RPMI7951 (cell line): ENCODE measurements around the gene RAB3IL1. TPM values are rescaled to one million over a fixed set of nuclear protein-coding genes. Genes with fewer than 3 reads are reported as not detected.

Experiments used
- DNase-seq: peaks from one replicate; pipeline ENCODE4 v3.0.0-alpha.2; 2012; ENCODE audit warnings: low read depth
- total RNA-seq: library from RNA; depleted of rRNA; stranded (reverse); fragments of >200 nt; shearing (Covaris generic); gene quantifications from 2 replicates; pipeline ENCODE4 v1.2.3, GENCODE V29; 2014; rRNA removed

Gene RAB3IL1
- total RNA-seq, 1 experiment from 2014 or later, result 0.84 TPM

DNA sequence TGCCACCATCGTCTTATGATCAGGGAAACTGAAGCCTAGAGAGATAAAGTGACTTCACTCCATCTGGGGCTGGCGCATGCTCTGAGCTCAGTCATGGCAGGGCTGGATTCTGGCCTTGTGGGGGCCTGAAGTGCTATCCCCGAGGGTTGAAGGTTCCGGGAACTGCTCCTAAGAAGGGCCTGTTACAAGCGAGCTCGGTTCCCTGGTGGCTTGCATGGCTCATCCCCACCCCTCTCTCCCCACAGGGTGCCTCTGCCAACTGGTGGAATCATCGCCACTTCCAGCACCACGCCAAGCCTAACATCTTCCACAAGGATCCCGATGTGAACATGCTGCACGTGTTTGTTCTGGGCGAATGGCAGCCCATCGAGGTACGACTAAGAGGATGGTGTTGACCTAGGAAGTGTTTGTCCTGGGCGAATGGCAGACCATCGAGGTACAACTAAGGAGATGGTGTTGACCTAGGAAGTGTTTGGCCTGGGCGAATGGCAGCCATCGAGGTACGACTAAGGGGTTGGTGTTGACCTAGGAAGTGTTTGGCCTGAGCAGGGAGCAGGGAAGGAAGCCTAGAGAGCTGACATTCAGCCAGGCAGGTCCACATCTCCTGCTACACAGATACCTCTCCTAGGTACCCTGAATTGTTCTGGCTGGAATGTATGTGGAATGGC is 69.3 kb downstream of the RAB3IL1 start:
- no peak for DNase-seq

Other genes with a start within 250 kb of the RAB3IL1 start
- gene DAGLA, start 237.2 kb downstream of the RAB3IL1 start, total RNA-seq, result 0.78 and 0.96 TPM in 2 replicates
- 0.10 and 0.12 TPM in 2 replicates for gene MYRF, start 164.9 kb downstream of the RAB3IL1 start, total RNA-seq
- 158 and 203 TPM in 2 replicates for gene TMEM258, start 125.0 kb downstream of the RAB3IL1 start, total RNA-seq
- 75.8 and 97.4 TPM in 2 replicates for gene FEN1, start 124.7 kb downstream of the RAB3IL1 start, total RNA-seq
- 40.8 and 50.6 TPM in 2 replicates for gene FADS1, start 100.6 kb downstream of the RAB3IL1 start, total RNA-seq
- 42.3 and 48.8 TPM in 2 replicates for gene FADS2, start 89.3 kb downstream of the RAB3IL1 start, total RNA-seq
- 60.9 and 65.1 TPM in 2 replicates for gene FADS3, start 26.0 kb downstream of the RAB3IL1 start, total RNA-seq
- 0.10 and 0.12 TPM in 2 replicates for gene BEST1, start 32.8 kb upstream of the RAB3IL1 start, total RNA-seq
- 726 and 869 TPM in 2 replicates for gene FTH1, start 50.1 kb upstream of the RAB3IL1 start, total RNA-seq
- gene INCENP, start 206.4 kb upstream of the RAB3IL1 start, total RNA-seq, result 89.0 and 105 TPM in 2 replicates